ENCODE measurements around the gene ROS1. TPM values are rescaled to one million over a fixed set of nuclear protein-coding genes. Genes with fewer than 3 reads are reported as not detected.

The ROS1 gene
- total RNA-seq, 5 donors from 2014 or later (not counting 1 experiment from before 2014, with no cell fraction given), result 0.03 to 0.07 (median 0.06) TPM; not detected in 2

DNA sequence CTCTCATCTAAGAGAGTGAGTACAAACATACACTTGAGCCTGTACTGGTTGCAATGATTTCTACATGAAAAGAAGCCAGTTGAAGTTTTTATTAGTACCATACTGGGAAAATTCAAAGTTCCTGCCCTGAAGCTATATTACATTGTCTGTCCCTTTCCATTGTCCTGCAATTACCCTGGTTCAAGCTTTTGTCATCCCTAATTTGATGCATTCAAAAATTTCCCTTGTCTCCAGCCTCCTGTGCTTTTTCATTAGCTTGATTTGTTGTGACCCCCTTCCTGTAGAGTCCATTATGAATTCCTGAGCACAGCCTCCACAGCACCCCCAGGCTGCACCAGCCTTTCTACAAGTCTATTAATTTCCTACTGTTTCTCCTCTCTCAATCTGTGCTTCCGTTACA, 114.0 kb downstream of the ROS1 start:
- ATAC-seq (replicated peaks in 1 of 4) (no peak), DNase-seq (no peak)
- no peaks in the 10 kb centered on the region for H3K4me1 Mint-ChIP-seq
- H3K27ac Mint-ChIP-seq, result no peak overlapping the region
- Histone ChIP-seq H3K27ac (ENCODE audit: low read length) (no peak overlapping the region), H3K9me3 (no peaks in the 10 kb centered on the region), H3K27me3 (replicated peaks in 1 of 2; ENCODE audit: control insufficient read depth in 2 of 2, extremely low read depth in 1 of 2, insufficient read depth in 2 of 2, low read length in 1 of 2) (peaks cover 0 to under 1% of the 10 kb centered on the region in 2 experiments), H3K4me1 (ENCODE audit: control insufficient read depth in 1 of 2, extremely low read depth in 1 of 2, insufficient read depth in 2 of 2, low read length in 2 of 2) (no peaks in the 10 kb centered on the region), H3K4me3 (ENCODE audit: control insufficient read depth in 1 of 2, extremely low read depth in 1 of 2, low read length in 1 of 2) (no peak overlapping the region), H3K36me3 (ENCODE audit: control insufficient read depth in 2 of 2, extremely low read depth in 1 of 2, insufficient read depth in 1 of 2, low read length in 1 of 2) (no peaks in the 10 kb centered on the region)
- POLR2A ChIA-PET, result no interaction called here
- H3K36me3 Mint-ChIP-seq, result no peaks in the 10 kb centered on the region
- peaks cover 6 to 19% of the 10 kb centered on the region in 2 donors for H3K27me3 Mint-ChIP-seq
- H3K9me3 Mint-ChIP-seq, result no peaks in the 10 kb centered on the region
- CTCF ChIA-PET, result no interaction called here
- WGBS (ENCODE audit: insufficient coverage), result 100% methylated on average over 1 of the region's 1 CpG
- H3K4me3 Mint-ChIP-seq, result no peak overlapping the region

DNA sequence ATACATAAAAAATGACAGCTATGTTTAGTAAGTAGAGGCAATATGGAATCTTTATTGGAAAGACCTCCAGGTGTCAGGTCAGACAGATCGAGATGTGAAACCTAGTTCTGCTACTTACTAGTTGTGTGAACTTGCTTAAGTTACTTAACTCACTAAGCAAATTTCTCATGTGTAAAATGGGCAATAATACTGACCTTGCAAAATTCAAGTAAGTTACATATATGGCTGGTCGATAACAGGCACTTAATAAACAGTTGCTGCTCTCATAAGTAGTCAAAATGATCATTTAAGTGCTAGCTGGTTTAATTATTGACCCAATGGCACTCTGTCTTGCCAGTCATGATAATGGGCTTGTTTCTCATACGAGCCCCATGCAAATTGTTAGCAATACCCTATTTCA, 114.4 kb downstream of the ROS1 start:
- ChIA-PET CTCF (no interaction called here), POLR2A (no interaction called here)
- Histone ChIP-seq H3K9me3 (no peaks in the 10 kb centered on the region), H3K4me3 (ENCODE audit: control insufficient read depth in 1 of 2, extremely low read depth in 1 of 2, low read length in 1 of 2) (no peak overlapping the region), H3K36me3 (ENCODE audit: control insufficient read depth in 2 of 2, extremely low read depth in 1 of 2, insufficient read depth in 1 of 2, low read length in 1 of 2) (no peaks in the 10 kb centered on the region), H3K4me1 (ENCODE audit: control insufficient read depth in 1 of 2, extremely low read depth in 1 of 2, insufficient read depth in 2 of 2, low read length in 2 of 2) (no peaks in the 10 kb centered on the region), H3K27ac (ENCODE audit: low read length) (no peak overlapping the region), H3K27me3 (replicated peaks in 1 of 2; ENCODE audit: control insufficient read depth in 2 of 2, extremely low read depth in 1 of 2, insufficient read depth in 2 of 2, low read length in 1 of 2) (peaks cover 0 to 2% of the 10 kb centered on the region in 2 experiments)
- DNase-seq (no peak), ATAC-seq (replicated peaks in 1 of 4) (no peak)
- peaks cover 6 to 19% of the 10 kb centered on the region in 2 donors for H3K27me3 Mint-ChIP-seq
- H3K27ac Mint-ChIP-seq, result no peak overlapping the region
- no peaks in the 10 kb centered on the region for H3K9me3 Mint-ChIP-seq
- WGBS (ENCODE audit: insufficient coverage), result no CpG with 5 or more reads among the region's 3 CpGs
- no peaks in the 10 kb centered on the region for H3K36me3 Mint-ChIP-seq
- H3K4me3 Mint-ChIP-seq, result no peak overlapping the region
- H3K4me1 Mint-ChIP-seq, result no peaks in the 10 kb centered on the region

DNA sequence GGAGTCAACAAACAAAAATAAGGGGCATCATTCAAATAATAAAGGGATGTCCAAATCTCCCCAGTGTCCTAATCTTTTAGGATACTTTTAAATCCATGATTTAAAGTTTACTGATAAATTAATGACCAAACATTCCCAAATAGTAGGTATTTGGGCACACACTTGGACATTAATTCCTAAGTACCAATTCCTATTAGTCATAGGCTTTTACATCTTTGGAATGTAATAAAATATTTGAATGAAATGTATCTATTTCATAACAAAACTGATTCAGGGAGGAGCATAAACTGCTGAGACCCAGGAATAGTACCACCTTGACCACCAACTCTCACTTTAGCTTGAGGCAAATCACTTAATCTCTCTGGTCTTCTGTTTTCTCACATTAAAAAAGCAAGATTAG, 116.1 kb downstream of the ROS1 start:
- no peak for ATAC-seq (replicated peaks in 1 of 4)
- no peak overlapping the region for H3K27ac ChIP-seq (ENCODE audit: low read length)
- POLR2A ChIA-PET, result no interaction called here
- no peak overlapping the region for H3K27ac Mint-ChIP-seq
- no peaks in the 10 kb centered on the region for H3K9me3 Mint-ChIP-seq
- no peak overlapping the region for H3K4me3 Mint-ChIP-seq
- H3K4me1 Mint-ChIP-seq, result no peaks in the 10 kb centered on the region
- H3K9me3 ChIP-seq, result no peaks in the 10 kb centered on the region
- no peaks in the 10 kb centered on the region for H3K4me1 ChIP-seq (ENCODE audit: control insufficient read depth in 1 of 2, extremely low read depth in 1 of 2, insufficient read depth in 2 of 2, low read length in 2 of 2)
- CTCF ChIA-PET, result no interaction called here
- peaks cover 0 to 2% of the 10 kb centered on the region in 2 experiments for H3K27me3 ChIP-seq (replicated peaks in 1 of 2; ENCODE audit: control insufficient read depth in 2 of 2, extremely low read depth in 1 of 2, insufficient read depth in 2 of 2, low read length in 1 of 2)
- no peak for DNase-seq
- no peak overlapping the region for H3K4me3 ChIP-seq (ENCODE audit: control insufficient read depth in 1 of 2, extremely low read depth in 1 of 2, low read length in 1 of 2)
- H3K27me3 Mint-ChIP-seq, result peaks cover 6 to 21% of the 10 kb centered on the region in 2 donors
- no peaks in the 10 kb centered on the region for H3K36me3 Mint-ChIP-seq
- H3K36me3 ChIP-seq (ENCODE audit: control insufficient read depth in 2 of 2, extremely low read depth in 1 of 2, insufficient read depth in 1 of 2, low read length in 1 of 2), result no peaks in the 10 kb centered on the region

DNA sequence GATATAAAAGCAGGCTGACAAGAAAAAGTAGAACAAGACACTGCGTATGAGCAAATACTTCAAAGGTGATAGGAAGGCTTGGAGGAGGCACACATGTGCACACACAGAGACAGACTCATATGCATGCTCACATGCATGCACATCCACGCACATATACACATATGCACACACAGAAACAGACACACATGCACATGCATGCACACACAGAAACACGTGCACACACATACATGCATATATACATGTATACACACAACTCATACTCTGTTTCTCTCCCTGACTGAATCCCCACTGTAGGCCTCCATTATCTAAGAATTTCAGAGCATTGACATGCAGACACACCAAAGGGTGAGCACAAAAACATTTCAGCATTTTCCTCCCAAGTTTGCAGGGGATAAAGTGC, 116.7 kb downstream of the ROS1 start:
- 52% methylated on average over 2 of the region's 3 CpGs for WGBS (ENCODE audit: insufficient coverage)
- Histone ChIP-seq H3K4me1 (ENCODE audit: control insufficient read depth in 1 of 2, extremely low read depth in 1 of 2, insufficient read depth in 2 of 2, low read length in 2 of 2) (no peaks in the 10 kb centered on the region), H3K4me3 (ENCODE audit: control insufficient read depth in 1 of 2, extremely low read depth in 1 of 2, low read length in 1 of 2) (no peak overlapping the region), H3K27ac (ENCODE audit: low read length) (no peak overlapping the region), H3K27me3 (replicated peaks in 1 of 2; ENCODE audit: control insufficient read depth in 2 of 2, extremely low read depth in 1 of 2, insufficient read depth in 2 of 2, low read length in 1 of 2) (peaks cover 0 to 2% of the 10 kb centered on the region in 2 experiments), H3K9me3 (no peaks in the 10 kb centered on the region), H3K36me3 (ENCODE audit: control insufficient read depth in 2 of 2, extremely low read depth in 1 of 2, insufficient read depth in 1 of 2, low read length in 1 of 2) (no peaks in the 10 kb centered on the region)
- H3K27ac Mint-ChIP-seq, result no peak overlapping the region
- DNase-seq, result no peak
- no peaks in the 10 kb centered on the region for H3K9me3 Mint-ChIP-seq
- H3K36me3 Mint-ChIP-seq, result no peaks in the 10 kb centered on the region
- ATAC-seq (replicated peaks in 1 of 4), result no peak
- ChIA-PET CTCF (no interaction called here), POLR2A (no interaction called here)
- no peak overlapping the region for H3K4me3 Mint-ChIP-seq
- H3K27me3 Mint-ChIP-seq, result peaks cover 6 to 24% of the 10 kb centered on the region in 2 donors
- H3K4me1 Mint-ChIP-seq, result no peaks in the 10 kb centered on the region

DNA sequence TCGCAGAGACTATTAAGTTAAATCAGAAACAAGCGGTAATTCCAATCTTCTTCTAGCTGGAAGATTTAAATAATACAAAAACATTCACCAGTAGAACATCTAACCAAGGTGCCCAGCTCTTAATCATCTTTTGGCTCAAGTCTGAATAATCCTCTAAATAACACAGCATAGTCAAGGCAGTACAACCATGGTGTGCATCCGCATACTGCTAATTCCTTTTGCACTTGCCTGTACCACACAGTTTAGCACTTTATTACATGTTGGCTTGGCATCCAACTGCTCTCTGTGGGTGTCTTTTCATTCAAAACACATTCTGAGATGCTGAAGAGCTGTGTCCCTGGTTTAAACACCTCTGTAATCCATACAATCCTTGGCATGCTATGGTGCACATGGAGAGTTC, 118.1 kb downstream of the ROS1 start:
- H3K27ac Mint-ChIP-seq, result no peak overlapping the region
- CTCF ChIA-PET, result no interaction called here
- no peaks in the 10 kb centered on the region for H3K36me3 ChIP-seq (ENCODE audit: control insufficient read depth in 2 of 2, extremely low read depth in 1 of 2, insufficient read depth in 1 of 2, low read length in 1 of 2)
- no peak overlapping the region for H3K4me3 ChIP-seq (ENCODE audit: control insufficient read depth in 1 of 2, extremely low read depth in 1 of 2, low read length in 1 of 2)
- DNase-seq (no peak), ATAC-seq (replicated peaks in 1 of 4) (no peak)
- H3K27me3 ChIP-seq (replicated peaks in 1 of 2; ENCODE audit: control insufficient read depth in 2 of 2, extremely low read depth in 1 of 2, insufficient read depth in 2 of 2, low read length in 1 of 2), result peaks cover 0 to 2% of the 10 kb centered on the region in 2 experiments
- 100% methylated on average over 1 of the region's 3 CpGs for whole genome bisulfite sequencing (ENCODE audit: insufficient coverage)
- H3K27ac ChIP-seq (ENCODE audit: low read length), result no peak overlapping the region
- H3K27me3 Mint-ChIP-seq, result peaks cover 6 to 24% of the 10 kb centered on the region in 2 donors
- H3K36me3 Mint-ChIP-seq, result no peaks in the 10 kb centered on the region
- POLR2A ChIA-PET, result no interaction called here
- no peaks in the 10 kb centered on the region for H3K4me1 Mint-ChIP-seq
- H3K4me3 Mint-ChIP-seq, result no peak overlapping the region
- H3K9me3 ChIP-seq, result no peaks in the 10 kb centered on the region
- H3K4me1 ChIP-seq (ENCODE audit: control insufficient read depth in 1 of 2, extremely low read depth in 1 of 2, insufficient read depth in 2 of 2, low read length in 2 of 2), result no peaks in the 10 kb centered on the region
- H3K9me3 Mint-ChIP-seq, result no peaks in the 10 kb centered on the region

DNA sequence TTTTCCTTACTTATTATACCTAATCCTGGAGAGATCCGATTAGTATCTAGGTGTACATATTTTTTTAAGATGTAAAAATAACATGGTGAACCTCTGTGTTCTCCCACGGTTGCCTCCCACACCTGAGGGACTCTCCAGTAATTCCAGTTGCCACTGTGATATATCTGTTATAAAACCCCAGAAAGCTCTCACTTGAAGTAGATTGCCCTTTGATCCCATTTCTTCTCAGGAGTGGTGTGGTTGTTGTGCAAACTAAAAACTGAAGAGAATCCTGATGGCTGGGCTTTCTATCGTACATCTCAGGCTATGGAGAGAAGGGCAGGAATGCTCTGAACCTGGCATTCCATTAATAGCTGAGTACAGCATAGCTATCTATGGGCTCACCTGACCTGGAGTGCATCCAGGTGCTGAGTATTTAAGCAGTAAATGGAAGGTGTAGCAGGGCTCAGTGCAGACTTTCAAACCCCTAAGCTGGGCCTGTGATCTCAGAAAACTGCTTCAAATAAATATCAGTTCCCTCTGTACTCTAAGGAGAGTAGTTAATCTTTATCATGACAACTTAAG, 119.4 kb downstream of the ROS1 start:
- no peak overlapping the region for H3K4me3 Mint-ChIP-seq
- CTCF ChIA-PET, result no interaction called here
- no peak overlapping the region for H3K27ac ChIP-seq (ENCODE audit: low read length)
- no peaks in the 10 kb centered on the region for H3K36me3 ChIP-seq (ENCODE audit: control insufficient read depth in 2 of 2, extremely low read depth in 1 of 2, insufficient read depth in 1 of 2, low read length in 1 of 2)
- no peak overlapping the region for H3K4me3 ChIP-seq (ENCODE audit: control insufficient read depth in 1 of 2, extremely low read depth in 1 of 2, low read length in 1 of 2)
- H3K9me3 ChIP-seq, result no peaks in the 10 kb centered on the region
- no peak for ATAC-seq (replicated peaks in 1 of 4)
- DNase-seq, result no peak
- H3K4me1 Mint-ChIP-seq, result no peaks in the 10 kb centered on the region
- H3K9me3 Mint-ChIP-seq, result no peaks in the 10 kb centered on the region
- POLR2A ChIA-PET, result no interaction called here
- peaks cover 0 to 14% of the 10 kb centered on the region in 2 donors for H3K27me3 Mint-ChIP-seq
- H3K27ac Mint-ChIP-seq, result no peak overlapping the region
- H3K36me3 Mint-ChIP-seq, result no peaks in the 10 kb centered on the region
- peaks cover 0 to 2% of the 10 kb centered on the region in 2 experiments for H3K27me3 ChIP-seq (replicated peaks in 1 of 2; ENCODE audit: control insufficient read depth in 2 of 2, extremely low read depth in 1 of 2, insufficient read depth in 2 of 2, low read length in 1 of 2)
- WGBS (ENCODE audit: insufficient coverage), result 83% methylated on average over 1 of the region's 3 CpGs
- H3K4me1 ChIP-seq (ENCODE audit: control insufficient read depth in 1 of 2, extremely low read depth in 1 of 2, insufficient read depth in 2 of 2, low read length in 2 of 2), result no peaks in the 10 kb centered on the region

DNA sequence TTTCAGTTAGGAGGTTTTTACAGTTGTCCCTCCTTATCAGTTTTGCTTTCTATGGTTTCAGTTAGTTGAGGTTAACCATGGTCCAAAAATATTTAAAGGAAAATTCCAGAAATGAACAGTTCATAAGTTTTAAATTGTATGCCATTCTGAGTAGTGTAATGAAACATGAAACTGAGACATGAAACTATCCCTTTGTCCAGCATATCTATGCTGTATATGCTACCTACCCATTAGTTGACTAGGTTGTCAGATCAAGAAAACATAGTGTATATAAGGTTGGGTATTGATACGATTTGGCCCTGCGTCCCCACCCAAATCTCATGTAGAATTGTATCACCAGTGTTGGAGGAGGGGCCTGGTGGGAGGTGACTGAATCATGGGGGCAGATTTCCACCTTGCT, 121.3 kb downstream of the ROS1 start:
- no peaks in the 10 kb centered on the region for H3K36me3 ChIP-seq (ENCODE audit: control insufficient read depth in 2 of 2, extremely low read depth in 1 of 2, insufficient read depth in 1 of 2, low read length in 1 of 2)
- POLR2A ChIA-PET, result no interaction called here
- H3K4me1 ChIP-seq (ENCODE audit: control insufficient read depth in 1 of 2, extremely low read depth in 1 of 2, insufficient read depth in 2 of 2, low read length in 2 of 2), result no peaks in the 10 kb centered on the region
- H3K36me3 Mint-ChIP-seq, result no peaks in the 10 kb centered on the region
- ATAC-seq (replicated peaks in 1 of 4) (no peak), DNase-seq (no peak)
- CTCF ChIA-PET, result no interaction called here
- no peak overlapping the region for H3K4me3 ChIP-seq (ENCODE audit: control insufficient read depth in 1 of 2, extremely low read depth in 1 of 2, low read length in 1 of 2)
- WGBS (ENCODE audit: insufficient coverage), result 80% methylated on average over 1 of the region's 2 CpGs
- H3K9me3 Mint-ChIP-seq, result no peaks in the 10 kb centered on the region
- H3K4me1 Mint-ChIP-seq, result no peaks in the 10 kb centered on the region
- H3K27me3 Mint-ChIP-seq, result peaks cover 0 to 9% of the 10 kb centered on the region in 2 donors
- H3K27ac Mint-ChIP-seq, result no peak overlapping the region
- no peak overlapping the region for H3K27ac ChIP-seq (ENCODE audit: low read length)
- H3K4me3 Mint-ChIP-seq, result no peak overlapping the region
- peaks cover 0 to 2% of the 10 kb centered on the region in 2 experiments for H3K27me3 ChIP-seq (replicated peaks in 1 of 2; ENCODE audit: control insufficient read depth in 2 of 2, extremely low read depth in 1 of 2, insufficient read depth in 2 of 2, low read length in 1 of 2)
- H3K9me3 ChIP-seq, result no peaks in the 10 kb centered on the region

Measured in T-cell (primary cell).